Central memory CD8-positive, alpha-beta T cell (primary cell): ENCODE results near the gene HMX2.
"Not testable (repeated sequence)": the region's sequence is repeated elsewhere in the genome, so short reads cannot be mapped to it uniquely, and the experiment has no call there.

Source experiments
- ATAC-seq: fragments of 150-1000 bp; cut with Tn5 transposase; replicated peaks from 2 replicates; pipeline ENCODE4 v1.10.0; 2022; ENCODE audit warnings: mild to moderate bottlenecking, moderate FRiP score, moderate number of reproducible peaks; ENCODE audit not compliant: poor library complexity, severe bottlenecking; ENCODE audit errors: extremely low read depth
- DNase-seq, 2 donors: peaks; one replicate each; pipeline ENCODE4 v3.0.0; 2021; ENCODE audit warnings: low spot score in 2 of 2
- H3K27ac Mint-ChIP-seq: one replicate; pipeline ENCODE4 v1.8.0; 2022; ENCODE audit warnings: low read depth, mild to moderate bottlenecking, moderate library complexity, mixed read lengths
- H3K27me3 Mint-ChIP-seq: one replicate; pipeline ENCODE4 v1.8.0; 2022; ENCODE audit warnings: mixed read lengths
- H3K36me3 Mint-ChIP-seq: one replicate; pipeline ENCODE4 v1.8.0; 2022; ENCODE audit warnings: mild to moderate bottlenecking, moderate library complexity, mixed read lengths; ENCODE audit not compliant: insufficient read depth
- H3K4me1 Mint-ChIP-seq: one replicate; pipeline ENCODE4 v1.8.0; 2022; ENCODE audit warnings: mixed read lengths
- H3K4me3 Mint-ChIP-seq: one replicate; pipeline ENCODE4 v1.8.0; 2022; ENCODE audit warnings: mild to moderate bottlenecking, moderate library complexity, mixed read lengths
- H3K9me3 Mint-ChIP-seq: one replicate; pipeline ENCODE4 v1.8.0; 2022; ENCODE audit warnings: mixed read lengths

HMX2 gene

DNA sequence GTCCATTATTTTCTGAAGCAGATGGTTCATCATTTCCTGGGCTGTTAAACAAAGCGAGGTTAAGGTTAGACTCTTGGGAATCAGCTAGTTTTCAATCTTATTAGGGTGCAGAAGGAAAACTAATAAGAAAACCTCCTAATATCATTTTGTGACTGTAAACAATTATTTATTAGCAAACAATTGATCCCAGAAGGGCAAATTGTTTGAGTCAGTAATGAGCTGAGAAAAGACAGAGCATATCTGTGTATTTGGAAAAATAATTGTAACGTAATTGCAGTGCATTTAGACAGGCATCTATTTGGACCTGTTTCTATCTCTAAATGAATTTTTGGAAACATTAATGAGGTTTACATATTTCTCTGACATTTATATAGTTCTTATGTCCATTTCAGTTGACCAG lies 16.4 kb downstream of the HMX2 start:
- DNase-seq (no peak), ATAC-seq (no peak)
- H3K36me3 Mint-ChIP-seq, result peaks cover 57% of the 10 kb centered on the region
- H3K4me1 Mint-ChIP-seq, result peaks cover 42% of the 10 kb centered on the region
- H3K27me3 Mint-ChIP-seq, result no peaks in the 10 kb centered on the region
- H3K9me3 Mint-ChIP-seq, result no peaks in the 10 kb centered on the region
- H3K27ac Mint-ChIP-seq, result no peak overlapping the region
- no peak overlapping the region for H3K4me3 Mint-ChIP-seq

GRCh38 chr10:123165445-123166072 lies 17.6 kb downstream of the HMX2 start:
- Mint-ChIP-seq H3K9me3 (no peaks in the 10 kb centered on the region), H3K27me3 (no peaks in the 10 kb centered on the region), H3K36me3 (peaks cover 55% of the 10 kb centered on the region), H3K27ac (no peak overlapping the region), H3K4me1 (peaks cover 32% of the 10 kb centered on the region), H3K4me3 (no peak overlapping the region)
- no peak for DNase-seq
- ATAC-seq, result no peak

- Mint-ChIP-seq H3K9me3 (no peaks in the 10 kb centered on the region), H3K4me1 (peaks cover 24% of the 10 kb centered on the region), H3K36me3 (peaks cover 54% of the 10 kb centered on the region), H3K27me3 (no peaks in the 10 kb centered on the region), H3K27ac (no peak overlapping the region), H3K4me3 (no peak overlapping the region)
- DNase-seq (no peak), ATAC-seq (no peak)
Measured at GRCh38 chr10:123166618-123167017, 18.7 kb downstream of the HMX2 start.

DNA sequence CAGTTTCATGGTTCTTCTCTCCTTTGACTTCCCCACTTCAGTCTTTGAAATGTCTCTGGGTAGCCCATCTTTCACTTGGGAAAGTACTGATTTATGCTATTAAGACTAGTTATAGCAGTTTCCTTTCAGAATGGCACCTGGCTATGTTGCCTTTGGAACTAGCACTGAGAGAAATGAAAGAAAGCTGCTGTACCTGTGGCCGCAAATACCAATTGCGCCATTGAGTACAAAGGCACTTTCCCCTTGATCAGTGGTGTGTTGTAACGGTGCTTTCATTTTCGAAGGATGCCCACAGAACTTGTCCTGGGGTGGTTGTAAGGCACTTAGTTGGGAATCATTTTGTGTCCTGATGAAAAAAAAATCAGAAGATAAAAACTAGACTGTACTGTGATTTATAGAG lies 23.0 kb downstream of the HMX2 start:
- Mint-ChIP-seq H3K4me1 (peaks cover 27% of the 10 kb centered on the region), H3K27ac (no peak overlapping the region), H3K36me3 (peaks cover 24% of the 10 kb centered on the region), H3K9me3 (no peaks in the 10 kb centered on the region), H3K4me3 (no peak overlapping the region), H3K27me3 (no peaks in the 10 kb centered on the region)
- DNase-seq (no peak), ATAC-seq (no peak)

GRCh38 chr10:123171616-123172015 lies 23.7 kb downstream of the HMX2 start:
- not testable (repeated sequence) for H3K27me3 Mint-ChIP-seq

DNA sequence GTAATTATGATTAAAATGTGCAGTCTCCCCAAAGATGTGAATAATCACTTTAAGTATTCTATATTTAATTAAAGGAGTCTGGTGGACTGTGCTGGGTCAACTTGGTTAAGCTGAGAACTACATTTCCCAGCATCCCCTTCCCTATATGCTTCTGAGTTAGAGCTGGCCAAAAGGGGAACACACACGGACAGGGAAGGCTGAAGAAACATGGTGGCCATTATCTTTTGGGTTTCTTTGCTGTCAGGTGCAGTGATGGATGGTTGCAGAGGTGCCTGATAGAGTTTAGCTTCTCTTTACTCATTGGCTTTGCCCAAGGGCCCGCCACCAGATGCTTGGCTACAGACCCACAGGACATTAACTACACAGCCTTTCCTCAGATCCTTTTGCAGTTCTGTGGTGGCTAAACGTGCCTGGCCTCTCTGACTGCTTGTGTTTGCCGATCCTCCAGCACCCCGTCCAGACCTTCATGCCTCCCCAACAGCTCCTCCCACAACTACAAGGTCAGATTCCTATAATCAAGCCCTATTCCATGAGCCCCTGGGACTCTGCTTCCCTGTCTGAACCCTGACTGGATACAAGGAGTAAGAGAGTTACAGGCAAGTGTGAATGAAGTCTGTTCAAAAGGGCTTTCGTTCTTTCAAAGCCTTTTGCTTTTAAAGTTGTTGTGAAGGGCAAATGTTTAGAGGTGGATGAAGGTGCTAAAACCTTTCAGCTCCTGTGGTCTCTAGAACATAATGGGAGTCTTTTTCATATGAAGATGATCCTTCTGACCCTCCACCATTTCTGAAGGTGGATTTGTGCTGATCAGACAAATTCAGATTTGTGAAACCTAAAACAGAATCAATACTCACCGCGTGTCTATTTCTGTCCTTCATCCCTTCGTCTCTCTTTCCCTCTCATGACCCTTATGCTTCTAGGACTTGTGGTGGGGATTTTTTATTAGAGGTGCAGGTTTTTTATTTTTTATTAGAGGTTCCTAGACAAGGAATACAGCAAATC lies 27.8 kb downstream of the HMX2 start:
- DNase-seq, result no peak
- no peaks in the 10 kb centered on the region for H3K9me3 Mint-ChIP-seq
- no peak overlapping the region for H3K27ac Mint-ChIP-seq
- no peak overlapping the region for H3K4me3 Mint-ChIP-seq
- peaks cover 8% of the 10 kb centered on the region for H3K36me3 Mint-ChIP-seq
- no peak for ATAC-seq
- no peaks in the 10 kb centered on the region for H3K27me3 Mint-ChIP-seq
- peaks cover 19% of the 10 kb centered on the region for H3K4me1 Mint-ChIP-seq

More at GRCh38 chr10:123171616-123172015, 23.7 kb downstream of the HMX2 start:
- not testable (repeated sequence) for H3K9me3 Mint-ChIP-seq, H3K4me3 Mint-ChIP-seq, ATAC-seq, H3K27ac Mint-ChIP-seq, DNase-seq
- Mint-ChIP-seq H3K36me3 (peaks cover 22% of the 10 kb centered on the region), H3K4me1 (peaks cover 26% of the 10 kb centered on the region)

- not testable (repeated sequence) for H3K36me3 Mint-ChIP-seq, ATAC-seq, H3K27ac Mint-ChIP-seq, H3K27me3 Mint-ChIP-seq, H3K4me3 Mint-ChIP-seq, H3K9me3 Mint-ChIP-seq, DNase-seq
- H3K4me1 Mint-ChIP-seq, result peaks cover 19% of the 10 kb centered on the region
Measured at GRCh38 chr10:123178390-123178789, 30.5 kb downstream of the HMX2 start.

- DNase-seq (no peak), ATAC-seq (no peak)
- Mint-ChIP-seq H3K36me3 (peaks cover 6% of the 10 kb centered on the region), H3K4me1 (peaks cover 7% of the 10 kb centered on the region), H3K27ac (no peak overlapping the region), H3K4me3 (no peak overlapping the region), H3K9me3 (peaks cover 12% of the 10 kb centered on the region), H3K27me3 (no peaks in the 10 kb centered on the region)
Measured at GRCh38 chr10:123180101-123181090, 32.5 kb downstream of the HMX2 start.

DNA sequence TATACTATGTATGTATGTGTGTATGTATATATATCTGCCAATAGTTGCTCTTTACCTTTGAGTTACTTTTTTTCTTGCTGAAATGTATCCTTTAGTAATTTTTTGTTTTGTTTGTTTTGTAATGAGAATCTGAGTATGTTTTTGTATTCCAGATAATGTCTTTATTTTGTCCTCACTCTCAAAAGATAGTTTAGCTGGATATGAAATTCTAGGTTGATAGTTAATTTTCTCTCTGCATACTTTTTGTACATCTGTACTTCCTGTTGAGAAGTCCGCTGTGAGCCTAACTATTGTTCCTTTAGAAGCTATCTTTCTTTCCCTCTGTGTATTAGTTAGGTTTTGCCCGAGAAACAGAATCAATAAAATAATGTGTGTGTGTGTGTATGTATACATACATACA lies 35.8 kb downstream of the HMX2 start:
- H3K36me3 Mint-ChIP-seq, result peaks cover 3% of the 10 kb centered on the region
- no peak overlapping the region for H3K4me3 Mint-ChIP-seq
- H3K27me3 Mint-ChIP-seq, result no peaks in the 10 kb centered on the region
- no peak overlapping the region for H3K27ac Mint-ChIP-seq
- DNase-seq (no peak), ATAC-seq (no peak)
- H3K4me1 Mint-ChIP-seq, result peaks cover 6% of the 10 kb centered on the region
- peaks cover 12% of the 10 kb centered on the region for H3K9me3 Mint-ChIP-seq

DNA sequence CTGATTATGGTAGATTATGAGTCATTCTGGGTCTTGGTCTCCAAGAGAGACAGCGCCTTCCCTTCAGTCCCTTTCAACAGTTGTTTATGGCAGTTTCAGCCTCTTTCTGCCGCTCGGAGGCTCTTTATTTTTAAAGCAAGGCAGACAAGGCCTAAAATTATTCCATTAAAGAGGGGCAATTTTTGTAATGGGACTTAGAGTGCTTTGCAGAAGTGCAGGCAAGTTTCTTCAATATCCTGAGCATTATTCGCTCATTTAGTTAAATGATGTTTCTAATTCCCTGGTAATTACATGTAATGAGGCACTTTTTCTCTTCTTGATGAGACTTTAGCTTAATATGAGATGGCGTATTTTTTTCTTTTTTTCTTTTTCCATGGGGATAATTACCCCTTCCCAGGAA lies 39.8 kb downstream of the HMX2 start:
- no peak for DNase-seq
- peaks cover 12% of the 10 kb centered on the region for H3K9me3 Mint-ChIP-seq
- no peak overlapping the region for H3K4me3 Mint-ChIP-seq
- H3K27ac Mint-ChIP-seq, result no peak overlapping the region
- no peaks in the 10 kb centered on the region for H3K27me3 Mint-ChIP-seq
- peaks cover 5% of the 10 kb centered on the region for H3K36me3 Mint-ChIP-seq
- peaks cover 10% of the 10 kb centered on the region for H3K4me1 Mint-ChIP-seq
- ATAC-seq, result no peak

GRCh38 chr10:123191886-123192285 lies 44.0 kb downstream of the HMX2 start:
- Mint-ChIP-seq H3K36me3 (peaks cover 8% of the 10 kb centered on the region), H3K9me3 (no peaks in the 10 kb centered on the region), H3K4me1 (peaks cover 10% of the 10 kb centered on the region), H3K27ac (no peak overlapping the region), H3K27me3 (no peaks in the 10 kb centered on the region), H3K4me3 (no peak overlapping the region)
- ATAC-seq, result no peak
- no peak for DNase-seq

DNA sequence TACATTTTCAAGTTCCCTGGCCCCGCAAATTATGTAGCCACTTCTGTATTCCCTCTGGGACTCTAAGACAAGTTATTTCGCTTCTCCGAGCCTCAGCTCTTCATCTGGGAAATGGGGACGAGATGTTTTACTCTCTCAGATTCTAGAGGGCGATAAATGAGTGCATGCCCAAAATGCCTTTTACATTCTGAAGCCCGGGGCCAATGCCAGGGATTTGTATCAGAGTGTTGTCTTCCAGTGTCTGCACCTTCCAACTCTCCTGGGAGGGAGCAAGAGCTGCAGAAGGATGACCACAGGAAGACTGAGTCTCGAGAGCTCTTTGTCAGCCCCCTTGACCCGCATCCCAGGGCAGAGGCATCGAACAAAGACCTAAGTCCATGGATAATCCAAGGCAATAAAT lies 46.1 kb downstream of the HMX2 start:
- DNase-seq (no peak), ATAC-seq (no peak)
- no peaks in the 10 kb centered on the region for H3K27me3 Mint-ChIP-seq
- H3K36me3 Mint-ChIP-seq, result peaks cover 6% of the 10 kb centered on the region
- no peak overlapping the region for H3K4me3 Mint-ChIP-seq
- H3K9me3 Mint-ChIP-seq, result no peaks in the 10 kb centered on the region
- H3K4me1 Mint-ChIP-seq, result peaks cover 11% of the 10 kb centered on the region
- no peak overlapping the region for H3K27ac Mint-ChIP-seq
